ENCODE measurements around the gene GLYATL2. TPM values are rescaled to one million over a fixed set of nuclear protein-coding genes. Genes with fewer than 3 reads are reported as not detected.

The GLYATL2 gene
- total RNA-seq, 1 experiment from 2014 or later: not detected

- DNase-seq (ENCODE audit: extremely low read depth, low read depth): no peak
Measured at GRCh38 chr11:58801974-58802545, 42.4 kb downstream of the GLYATL2 start.

GRCh38 chr11:58801302-58801701 is 43.2 kb downstream of the GLYATL2 start:
- DNase-seq (ENCODE audit: extremely low read depth, low read depth): no peak

GRCh38 chr11:58796333-58796732 is 48.2 kb downstream of the GLYATL2 start:
- DNase-seq (ENCODE audit: extremely low read depth, low read depth): no peak

- peak; percentile 35 for DNase-seq (ENCODE audit: extremely low read depth, low read depth)
Measured at GRCh38 chr11:58788355-58789023, 56.0 kb downstream of the GLYATL2 start.

GRCh38 chr11:58787903-58788302 is 56.6 kb downstream of the GLYATL2 start:
- no peak for DNase-seq (ENCODE audit: extremely low read depth, low read depth)

GRCh38 chr11:58786693-58787092 is 57.8 kb downstream of the GLYATL2 start:
- no peak for DNase-seq (ENCODE audit: extremely low read depth, low read depth)

GRCh38 chr11:58784995-58785394 is 59.5 kb downstream of the GLYATL2 start:
- no peak for DNase-seq (ENCODE audit: extremely low read depth, low read depth)

Other genes with a start within 250 kb of the GLYATL2 start
- 0.72 and 1.3 TPM in 2 replicates for gene CNTF, start 222.0 kb downstream of the GLYATL2 start, total RNA-seq (2014; rRNA removed; shearing (Covaris generic))
- not detected in 2 replicates for gene GLYAT, start 112.8 kb downstream of the GLYATL2 start, total RNA-seq (2014; rRNA removed; shearing (Covaris generic))
- gene GLYATL1, start 94.8 kb upstream of the GLYATL2 start, total RNA-seq (2014; rRNA removed; shearing (Covaris generic)): not detected in 2 replicates
- not detected in 2 replicates for gene GLYATL1B, start 241.6 kb upstream of the GLYATL2 start, total RNA-seq (2014; rRNA removed; shearing (Covaris generic))

All from NCI-H460 (cell line).